Fibroblast of the conjunctiva (primary cell): Measurements from ENCODE around the gene TANC1.

ENCODE experiments used
- DNase-seq: peaks from one replicate; pipeline ENCODE4 v3.0.0-alpha.2; 2010; ENCODE audit warnings: low read depth

The TANC1 gene

DNA sequence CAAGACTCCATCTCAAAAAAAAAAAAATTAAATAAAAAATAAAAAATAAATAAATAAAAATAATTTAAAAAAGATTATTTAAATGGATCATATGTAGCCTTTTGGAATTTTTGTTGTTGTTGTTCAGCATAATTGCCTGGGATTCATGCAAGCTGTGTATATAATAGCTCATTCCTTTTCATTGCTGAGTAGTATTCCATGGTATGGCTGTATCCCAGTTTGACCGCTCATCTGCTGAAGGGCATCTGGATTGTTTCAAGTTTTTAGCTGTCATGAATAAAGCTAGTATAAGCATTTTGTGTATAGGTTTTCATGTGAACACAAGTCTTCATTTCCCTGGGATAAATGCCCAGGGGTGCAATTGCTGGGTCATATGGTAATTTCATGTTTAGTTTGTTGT is 6.4 kb upstream of the TANC1 start:
- no peak for DNase-seq

DNA sequence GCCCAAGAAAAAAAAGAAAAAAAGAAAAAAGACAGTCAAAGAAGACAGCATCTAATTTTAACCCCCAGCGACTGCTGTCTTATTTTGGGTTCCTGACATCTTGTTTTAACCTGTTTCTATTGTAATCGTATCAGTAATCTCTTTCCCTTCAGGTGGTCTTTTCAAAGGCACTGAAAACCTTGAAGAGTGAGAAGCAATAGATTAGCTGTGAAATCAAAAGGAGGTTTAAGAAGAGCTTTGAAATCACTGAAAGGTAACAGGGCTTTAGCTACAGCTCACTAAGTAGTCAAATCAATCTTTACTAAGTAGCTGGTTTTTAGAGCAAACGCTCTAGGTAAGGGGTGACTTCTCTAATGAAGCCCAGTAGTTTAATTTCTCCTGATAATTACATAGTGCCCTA is 5.4 kb upstream of the TANC1 start:
- no peak for DNase-seq

DNA sequence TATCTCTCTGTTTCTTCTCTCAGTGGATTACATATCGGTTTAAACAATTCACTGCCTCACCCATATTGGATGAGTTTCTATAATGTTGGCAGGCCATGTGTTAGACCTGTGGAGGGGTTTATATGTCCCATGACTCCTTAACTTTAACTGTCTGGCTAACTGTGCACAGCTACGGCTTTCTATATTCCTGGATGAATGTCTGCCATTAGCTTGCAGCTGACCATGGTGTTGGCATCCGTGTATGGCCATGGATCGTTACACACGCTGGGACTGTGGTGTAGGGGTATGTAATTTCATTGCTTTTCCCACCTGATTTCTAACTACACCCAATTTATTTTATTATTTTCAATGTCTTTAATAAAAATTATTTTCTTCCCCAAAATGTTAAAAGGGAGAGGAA is 3.3 kb upstream of the TANC1 start:
- DNase-seq: no peak

DNA sequence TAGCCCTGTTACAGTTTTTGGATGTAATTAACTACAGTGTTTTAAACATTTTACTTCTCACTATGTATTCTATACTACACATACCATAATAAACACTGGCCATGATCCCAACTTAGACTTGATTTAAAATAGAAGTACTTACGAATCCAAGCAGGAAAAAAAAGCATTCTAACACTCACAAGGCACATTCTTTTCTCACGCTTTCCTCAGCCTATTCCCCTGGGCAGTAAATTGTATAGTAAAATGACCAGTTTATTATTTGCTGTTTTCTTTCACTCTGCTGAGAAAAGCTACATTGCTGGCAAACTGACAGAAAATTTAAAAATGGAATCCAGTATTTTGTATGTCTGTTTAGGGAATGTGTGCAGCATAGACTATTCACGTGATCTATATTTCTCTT is 2.8 kb upstream of the TANC1 start:
- DNase-seq: no peak

DNA sequence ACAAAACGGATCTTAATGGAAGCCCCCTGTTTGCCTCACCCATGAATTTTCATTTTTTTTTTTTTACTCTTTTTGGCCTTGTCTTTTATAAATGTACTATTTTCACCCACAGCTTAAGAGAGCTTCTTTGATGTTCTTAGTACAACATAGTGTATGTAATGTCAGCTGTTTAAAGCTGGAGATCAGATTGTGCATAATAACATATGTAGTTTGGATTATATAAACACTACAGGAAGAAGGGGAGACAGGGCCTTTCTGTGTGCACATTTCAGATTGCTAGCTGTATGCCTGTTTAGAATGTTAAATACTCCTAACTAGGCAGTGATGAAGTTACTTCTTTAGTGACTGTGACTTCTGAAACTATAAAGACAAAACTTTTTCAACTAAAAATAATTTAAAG is 2.1 kb upstream of the TANC1 start:
- DNase-seq: no peak

DNA sequence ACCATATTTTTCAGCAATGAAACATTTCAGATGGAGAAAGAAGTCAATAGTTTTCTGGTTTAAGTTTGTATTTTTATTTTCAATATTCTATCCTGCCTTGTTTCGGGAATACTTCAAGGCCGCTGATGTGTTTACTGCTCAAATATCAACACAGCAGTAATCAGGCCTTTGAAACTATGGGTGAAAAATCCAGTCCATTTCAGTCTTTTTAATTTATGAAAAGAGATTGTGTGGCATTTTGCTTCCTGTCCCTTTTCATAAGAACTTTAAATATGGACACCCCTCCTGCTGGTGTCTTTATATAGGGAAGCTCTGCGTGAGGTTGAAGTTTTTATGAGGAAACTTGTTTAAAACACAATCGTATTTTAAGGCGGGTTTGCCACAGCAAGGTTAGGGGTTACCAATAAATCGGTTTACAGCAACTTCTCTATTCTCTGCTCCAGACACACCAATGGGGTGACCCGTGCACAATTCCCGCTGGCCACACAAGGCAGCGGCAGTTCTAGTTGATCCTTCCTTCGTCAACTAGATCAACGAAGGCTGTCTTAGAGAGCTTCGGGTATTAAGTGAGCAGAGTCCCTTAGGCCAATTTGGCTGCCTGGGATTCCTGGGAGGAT is 1.2 kb upstream of the TANC1 start:
- no peak for DNase-seq

DNA sequence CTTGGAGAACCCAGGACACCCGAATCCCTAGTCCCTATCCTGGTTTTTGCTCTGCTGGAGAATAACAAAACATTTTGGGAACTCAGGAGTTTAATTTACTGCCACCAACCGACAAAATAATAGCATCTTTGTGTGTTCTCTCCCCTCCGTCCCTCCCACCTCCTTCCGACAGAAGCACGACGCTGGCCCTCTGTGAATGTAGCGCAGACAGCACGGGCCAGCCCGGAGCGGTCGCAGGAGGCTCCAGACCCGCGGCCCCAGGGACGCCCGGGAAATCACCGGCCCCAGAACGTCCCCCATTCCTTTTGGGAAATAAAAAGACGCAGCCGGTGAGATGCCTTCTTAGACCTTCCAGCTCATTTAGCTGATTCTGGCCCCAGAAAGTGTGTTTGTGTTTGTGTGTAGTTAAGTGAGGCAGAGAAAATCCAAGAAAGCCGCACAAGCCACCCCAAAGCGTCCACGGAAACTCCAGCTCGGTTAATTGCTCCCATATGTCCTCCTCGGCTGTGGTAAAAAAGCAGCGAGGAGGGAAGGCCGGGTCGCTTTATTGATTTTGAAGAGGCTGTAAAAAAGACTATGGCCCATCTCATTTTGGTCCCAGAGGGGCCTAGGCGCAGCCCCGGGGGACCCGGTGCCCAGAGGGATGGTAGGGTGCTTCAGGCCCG is 577 bp upstream of the TANC1 start:
- no peak for DNase-seq

DNA sequence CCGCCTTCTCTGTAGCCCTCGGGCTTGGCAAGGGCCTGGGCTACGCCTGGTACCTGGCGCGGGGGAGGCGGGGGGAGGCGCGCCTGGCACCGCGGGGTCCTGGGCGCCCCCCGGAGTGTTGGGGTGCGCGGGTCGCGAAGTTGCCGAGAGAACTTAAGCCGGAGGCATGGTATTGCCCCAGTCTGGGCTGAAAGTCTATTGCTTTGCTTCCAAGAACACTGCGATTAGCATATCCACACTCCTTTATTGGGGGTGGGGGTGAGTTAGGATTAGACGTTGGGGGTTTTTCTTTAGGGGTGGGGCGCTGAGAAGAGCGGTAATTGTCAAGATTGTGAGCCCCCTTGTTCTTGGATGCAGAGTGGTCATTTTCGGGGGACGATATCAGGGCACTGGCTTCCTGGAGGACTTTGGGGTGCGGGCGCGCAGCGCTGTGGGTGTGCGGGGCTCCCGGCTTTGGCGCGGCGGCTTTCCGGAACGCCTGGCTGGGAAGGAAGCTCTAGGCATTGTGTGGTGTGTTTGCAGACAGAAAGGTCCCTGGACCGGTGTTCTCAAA is 798 bp downstream of the TANC1 start:
- DNase-seq: no peak

DNA sequence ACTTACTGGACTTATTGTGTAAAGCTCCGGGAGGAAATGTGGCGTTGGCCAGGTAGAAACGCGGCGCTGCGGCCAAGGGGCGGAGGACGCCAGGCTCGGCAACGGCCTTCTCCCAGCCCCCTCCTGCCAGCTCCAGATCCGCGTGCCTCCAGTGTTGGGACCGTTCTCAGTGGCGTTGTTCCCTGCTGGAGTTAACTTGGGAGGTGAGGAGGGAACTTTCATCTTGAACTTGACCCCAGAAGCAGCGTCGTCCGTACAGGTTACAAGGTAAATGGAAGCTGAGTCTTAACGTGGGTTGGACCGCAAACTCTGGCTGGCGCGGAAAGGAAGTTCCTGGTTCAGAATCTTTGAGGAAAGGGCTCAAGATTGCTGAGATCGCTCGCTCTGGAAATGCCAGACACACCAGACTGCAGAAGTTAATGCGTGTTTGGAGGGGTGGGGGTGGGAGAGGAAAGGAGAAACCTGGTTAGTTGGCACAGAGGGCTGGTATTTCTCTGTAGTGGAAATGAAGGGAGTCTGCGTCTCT is 1.3 kb downstream of the TANC1 start:
- no peak for DNase-seq

DNA sequence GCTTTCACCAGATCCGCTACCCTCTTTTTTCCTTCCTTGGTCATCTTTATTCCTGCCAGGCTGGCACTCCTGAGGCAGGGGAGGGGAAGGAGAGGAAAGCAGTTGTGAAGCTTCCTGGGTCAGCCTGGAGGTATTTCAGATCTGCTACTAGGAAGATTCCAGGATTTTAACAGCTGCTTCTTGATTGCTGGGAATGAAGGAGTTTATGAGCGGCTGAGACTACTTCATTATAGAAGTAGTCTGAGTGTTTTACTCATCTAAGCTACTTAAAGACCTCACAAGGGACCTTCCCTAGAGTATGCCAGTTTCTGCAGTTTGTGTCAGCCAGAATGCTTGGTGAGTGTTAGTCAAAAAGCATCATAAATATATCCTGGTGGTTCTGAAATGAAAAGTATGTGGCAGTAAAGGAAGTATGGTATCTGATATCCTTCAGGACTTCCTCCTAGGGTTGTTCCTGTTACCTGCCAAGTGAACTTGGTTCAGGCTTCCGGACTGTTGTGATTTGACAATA is 1.9 kb downstream of the TANC1 start:
- no peak for DNase-seq

DNA sequence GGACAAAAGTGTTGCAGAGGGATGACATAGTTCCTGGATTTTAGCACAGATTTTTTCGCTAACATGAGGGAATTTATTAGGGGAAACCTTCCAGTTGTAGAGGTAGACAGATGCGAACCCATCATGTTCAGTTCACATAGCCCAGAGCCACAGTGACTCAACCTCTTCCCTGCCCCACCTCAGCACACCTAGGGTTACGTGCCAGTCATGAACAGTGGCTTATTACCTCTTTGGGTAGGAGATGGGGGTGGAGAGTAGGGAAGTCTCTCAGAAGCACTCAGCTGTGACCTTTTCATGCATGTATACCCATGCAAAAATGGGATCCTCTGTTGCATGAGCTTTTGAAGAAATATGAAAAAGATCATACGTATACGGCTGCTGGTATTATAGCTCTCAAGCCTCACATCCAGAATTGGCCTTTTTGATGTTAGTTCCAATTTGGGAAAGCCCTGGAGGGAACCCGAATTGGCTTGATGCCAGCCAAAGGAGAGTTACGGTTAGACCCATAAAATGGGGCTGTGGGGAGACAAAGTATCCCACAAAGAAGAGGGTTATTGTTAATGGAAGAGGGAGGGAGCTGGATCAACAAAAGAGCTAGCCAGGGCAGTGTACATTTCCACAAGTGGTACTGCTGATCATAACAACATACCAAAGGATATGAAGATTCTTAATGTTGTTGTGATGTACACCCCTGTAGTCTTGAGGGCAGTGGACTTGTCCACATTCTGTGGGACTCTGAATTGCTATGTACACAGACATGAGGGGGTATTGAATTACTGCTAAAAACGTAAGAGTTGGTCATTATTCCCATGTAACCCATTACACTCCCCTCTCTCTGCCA is 4.9 kb downstream of the TANC1 start:
- DNase-seq: no peak

DNA sequence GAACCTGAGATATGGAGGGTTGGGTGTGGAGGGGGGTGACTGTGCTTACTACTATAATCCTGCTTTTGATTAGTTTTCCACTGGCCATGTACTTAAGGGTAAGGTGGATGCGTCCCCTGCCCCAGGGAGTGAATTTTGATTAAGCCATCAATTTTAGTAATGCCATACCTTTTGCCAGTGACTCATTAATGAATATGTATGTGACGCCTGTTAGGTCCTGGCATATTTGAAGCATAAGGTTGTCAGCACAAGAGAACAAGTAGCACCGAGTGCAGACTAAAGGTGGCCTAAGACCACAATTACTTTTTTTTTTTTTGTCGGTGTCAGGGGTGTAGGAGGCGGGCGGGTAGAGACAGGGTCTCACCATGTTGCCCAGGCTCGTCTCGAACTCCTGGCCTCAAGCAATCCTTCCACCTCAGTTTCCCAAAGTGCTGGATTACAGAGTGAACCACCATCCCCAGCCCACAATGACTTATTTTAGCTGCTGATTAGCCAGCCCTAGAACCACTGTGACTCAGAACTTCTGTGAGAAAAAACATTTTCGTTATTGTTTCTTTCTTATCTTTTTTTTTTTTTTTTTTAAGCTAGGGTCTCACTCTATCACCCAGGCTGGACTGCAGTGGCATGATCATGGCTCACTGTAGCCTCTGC is 7.0 kb downstream of the TANC1 start:
- no peak for DNase-seq

DNA sequence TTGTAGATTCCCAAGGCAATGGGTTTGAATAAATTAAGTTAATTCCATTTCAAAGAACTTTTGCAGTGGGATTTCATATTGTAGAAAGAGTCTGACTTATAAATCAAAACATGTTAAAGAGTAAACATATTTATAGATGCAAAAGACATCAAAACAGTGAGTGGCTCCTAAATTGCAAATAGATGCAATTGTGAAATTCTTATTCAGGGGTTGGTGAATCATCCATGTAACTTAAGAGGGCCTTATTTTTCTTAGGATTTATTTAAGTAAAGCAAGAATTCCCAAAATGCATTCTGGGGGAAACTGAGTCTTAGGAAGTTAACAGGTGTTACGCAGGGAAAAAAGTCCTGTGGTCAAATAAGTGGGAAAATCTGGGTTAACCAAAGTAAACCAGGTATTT is 11.3 kb downstream of the TANC1 start:
- no peak for DNase-seq

DNA sequence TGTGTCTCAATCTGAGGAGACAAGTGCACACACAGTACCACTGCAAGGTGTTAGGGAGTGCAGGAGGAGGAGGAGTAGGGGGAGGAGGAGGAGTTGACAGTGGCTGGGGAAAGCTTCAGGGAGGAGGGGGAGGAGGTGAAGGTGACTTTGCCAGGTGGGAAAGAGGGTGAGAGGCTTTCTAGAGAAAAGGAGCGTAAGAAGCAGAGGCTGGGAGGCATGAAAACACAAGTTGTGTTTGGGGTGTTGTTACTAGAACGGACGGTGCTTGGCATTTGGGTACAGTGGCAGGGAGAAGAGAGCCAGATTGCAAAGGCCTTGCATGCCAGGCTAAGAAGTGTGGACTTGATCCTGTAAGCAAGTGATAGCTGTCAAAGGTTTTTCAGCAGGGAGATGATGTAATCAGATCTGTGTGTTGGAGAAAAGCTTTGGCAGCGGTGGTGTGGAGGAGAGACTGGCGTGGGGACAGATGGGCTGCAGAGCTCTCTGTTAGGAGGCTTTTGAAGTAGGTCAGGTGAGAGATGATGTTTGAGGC is 16.2 kb downstream of the TANC1 start:
- no peak for DNase-seq

DNA sequence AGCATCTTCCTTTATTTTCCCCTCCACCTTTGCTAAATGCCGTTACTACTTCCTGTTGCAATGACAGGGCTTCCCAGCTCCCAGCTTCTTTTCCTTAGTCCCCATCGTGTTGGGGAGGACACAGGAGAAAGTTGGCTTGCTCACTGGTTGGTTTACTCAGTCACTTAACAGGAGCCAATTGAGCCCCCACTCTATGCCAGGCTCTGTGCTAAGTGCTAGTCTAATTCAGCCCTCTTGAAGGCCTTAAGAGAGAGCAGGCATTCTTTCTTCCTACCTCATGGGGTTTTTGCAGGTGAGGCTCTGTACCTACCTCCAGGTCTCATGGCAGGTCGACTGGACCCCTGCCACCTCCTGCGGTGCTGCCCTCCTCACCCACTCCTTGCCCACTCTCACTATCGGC is 20.1 kb downstream of the TANC1 start:
- no peak for DNase-seq

DNA sequence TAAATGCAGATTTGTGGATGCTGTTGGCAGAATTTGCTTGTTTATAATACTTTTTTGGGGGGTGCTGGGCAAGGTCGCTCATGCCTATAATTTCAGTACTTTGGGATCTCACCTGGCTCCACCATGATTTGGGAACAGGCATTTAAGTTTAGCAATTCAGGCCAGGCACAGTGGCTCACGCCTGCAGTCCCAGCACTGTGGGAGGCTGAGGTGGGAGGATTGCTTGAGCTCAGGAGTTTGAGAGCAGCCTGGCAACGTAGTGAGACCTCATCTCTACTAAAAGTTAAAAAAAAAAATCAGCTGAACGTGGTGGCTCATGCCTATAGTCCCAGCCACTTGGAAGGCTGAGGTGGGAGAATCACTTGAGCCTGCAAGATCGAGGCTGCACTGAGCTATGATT is 20.7 kb downstream of the TANC1 start:
- no peak for DNase-seq

DNA sequence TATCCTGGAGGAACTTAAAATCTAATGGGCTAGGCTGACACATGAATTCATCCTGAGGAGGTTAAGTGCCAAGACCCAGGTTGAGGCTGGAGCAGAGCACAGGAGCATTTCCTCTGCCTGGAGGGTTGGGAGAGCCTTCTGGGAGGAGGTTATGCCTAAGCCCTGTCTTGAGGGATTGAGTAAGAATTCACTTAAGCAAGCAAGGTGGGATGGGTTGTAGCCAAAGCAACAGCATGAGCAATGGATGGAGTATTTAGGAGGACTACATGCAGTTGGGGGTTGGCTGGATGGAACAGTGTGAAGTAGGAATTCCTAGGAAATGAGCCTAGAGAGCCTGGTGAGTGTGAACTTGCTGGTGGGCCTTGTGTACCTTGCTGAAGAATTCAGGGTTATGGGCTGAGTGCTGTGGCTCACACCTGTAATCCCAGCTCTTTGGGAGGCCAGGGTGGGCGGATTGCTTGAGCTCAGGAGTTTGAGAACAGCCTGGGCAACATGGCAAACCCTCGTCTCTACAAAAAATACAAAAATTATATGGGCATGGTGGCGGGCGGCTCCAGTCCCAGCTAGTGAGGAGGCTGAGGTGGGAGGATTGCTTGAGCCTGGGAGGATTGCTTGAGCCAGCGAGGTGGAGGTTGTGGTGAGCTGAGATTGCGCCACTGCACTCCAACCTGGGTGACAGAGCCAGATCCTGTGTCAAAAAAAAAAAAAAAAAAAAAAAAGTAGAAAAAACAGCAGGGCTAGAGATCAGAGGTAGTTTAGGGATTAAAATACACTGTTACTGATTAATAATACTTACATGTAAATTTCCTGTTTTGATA is 22.2 kb downstream of the TANC1 start:
- DNase-seq: no peak

DNA sequence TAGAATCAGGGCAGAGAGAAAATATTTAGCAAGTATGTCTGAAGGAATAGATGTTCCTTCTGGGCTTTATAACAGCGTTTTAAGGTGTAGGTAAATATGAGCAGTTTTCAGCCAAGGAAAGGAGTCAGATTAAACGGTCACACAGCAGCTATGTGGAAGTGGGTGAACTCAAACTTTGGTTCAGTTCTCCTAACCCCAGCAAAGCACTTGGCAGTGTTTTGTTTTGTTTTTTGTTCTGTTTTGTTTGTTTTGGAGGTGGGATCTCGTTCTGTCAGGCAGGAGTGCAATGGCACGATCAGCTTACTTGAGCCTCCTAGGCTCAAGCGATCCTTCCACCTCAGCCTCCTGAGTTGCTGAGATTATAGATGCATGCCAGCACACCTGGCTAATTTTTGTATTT is 24.6 kb downstream of the TANC1 start:
- no peak for DNase-seq

DNA sequence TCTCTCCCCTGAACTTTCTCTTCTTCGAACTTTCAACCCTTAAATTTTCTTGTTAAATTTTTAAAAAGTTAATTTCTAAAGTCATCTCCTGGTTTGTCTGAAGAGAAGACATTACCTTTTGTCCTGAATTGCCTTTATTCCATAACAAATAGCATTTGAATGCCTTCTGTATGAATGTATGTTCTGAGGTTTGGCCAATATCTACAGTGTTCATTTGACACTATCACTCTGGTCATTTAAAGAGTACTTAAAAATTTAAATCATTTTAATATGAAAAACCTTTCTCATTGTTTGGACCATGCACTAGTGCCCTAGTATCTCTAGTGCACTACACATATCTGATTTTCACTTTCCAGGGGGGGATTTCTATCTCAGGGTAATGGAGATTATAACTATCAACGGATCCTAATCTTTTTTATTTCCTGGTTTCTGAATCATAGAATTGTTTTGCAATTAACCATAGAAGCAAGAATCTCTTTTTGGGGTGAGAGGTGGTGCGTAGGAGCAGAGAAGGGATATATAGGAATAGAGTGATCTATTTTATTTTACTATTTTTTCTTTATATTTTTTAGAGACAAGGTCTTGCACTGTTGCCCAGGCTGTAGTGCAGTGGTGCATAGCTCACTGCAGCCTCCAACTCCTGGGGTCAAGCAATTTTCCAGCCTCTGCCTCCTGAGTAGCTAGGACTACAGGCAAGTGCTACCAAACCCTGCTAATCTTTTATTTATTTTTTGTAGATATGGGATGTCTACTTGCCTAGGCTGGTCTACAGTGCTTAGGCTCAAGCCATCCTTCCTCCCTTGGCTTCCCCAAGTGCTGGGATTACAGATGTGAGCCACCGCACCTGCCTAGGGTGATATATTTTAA is 25.5 kb downstream of the TANC1 start:
- no peak for DNase-seq
